NT2/D1 (cell line): ENCODE measurements around the gene FBXW7.

Source experiments
- DNase-seq: peaks from one replicate; pipeline ENCODE4 v3.0.0-alpha.2; 2011; ENCODE audit warnings: low read depth, low spot score
- H3K27me3 ChIP-seq: 2 replicates; pipeline ENCODE4 v1.6.0; 2011; ENCODE audit warnings: mild to moderate bottlenecking; ENCODE audit not compliant: insufficient read length, insufficient read depth
- H3K36me3 ChIP-seq: 2 replicates; pipeline ENCODE4 v1.6.1; 2011; ENCODE audit warnings: mild to moderate bottlenecking, low read length, mixed read lengths; ENCODE audit not compliant: insufficient read depth, insufficient read length
- H3K4me1 ChIP-seq: 2 replicates; pipeline ENCODE4 v1.5.1; 2011; ENCODE audit not compliant: insufficient read depth, insufficient read length
- H3K4me3 ChIP-seq: 2 replicates; pipeline ENCODE4 v1.5.1; 2011; ENCODE audit warnings: low read depth; ENCODE audit not compliant: insufficient read length
- H3K9ac ChIP-seq: 2 replicates; pipeline ENCODE4 v1.6.0; 2011; ENCODE audit warnings: low read depth; ENCODE audit not compliant: insufficient read length
- H3K9me3 ChIP-seq: 2 replicates; pipeline ENCODE4 v1.5.1; 2011; ENCODE audit warnings: mild to moderate bottlenecking, low read length; ENCODE audit not compliant: insufficient read depth
- SUZ12 ChIP-seq: IDR thresholded peaks from 2 replicates; pipeline ENCODE4 v1.6.1; 2011; ENCODE audit not compliant: insufficient read length, insufficient read depth; ENCODE audit errors: extremely low read depth
- YY1 ChIP-seq: IDR thresholded peaks from 2 replicates; pipeline ENCODE4 v1.6.1; 2011; ENCODE audit not compliant: insufficient read length, insufficient read depth
- ZNF274 ChIP-seq: IDR thresholded peaks from 2 replicates; pipeline ENCODE4 v1.6.1; 2011; ENCODE audit warnings: mild to moderate bottlenecking, low read depth, low read length

Gene FBXW7

GRCh38 chr4:152273343-152273742 is 262.5 kb downstream of the FBXW7 start:
- H3K9me3 ChIP-seq, result no peaks in the 10 kb centered on the region
- H3K36me3 ChIP-seq, result no peaks in the 10 kb centered on the region
- H3K27me3 ChIP-seq, result no peaks in the 10 kb centered on the region
- TF ChIP-seq ZNF274 (no peak), YY1 (no peak), SUZ12 (no peak)
- H3K9ac ChIP-seq, result no peak overlapping the region
- no peak for DNase-seq
- H3K4me3 ChIP-seq, result no peak overlapping the region
- peaks cover 3% of the 10 kb centered on the region for H3K4me1 ChIP-seq
